ENCODE results near the gene KLK5. TPM values are rescaled to one million over a fixed set of nuclear protein-coding genes. Genes with fewer than 3 reads are reported as not detected.

KLK5 gene
- total and polyA plus RNA-seq, 4 donors: 0.44 to 2.5 (median 0.86) TPM

GRCh38 chr19:50928831-50929230 lies 24.0 kb downstream of the KLK5 start:
- H3K27me3 ChIP-seq (ENCODE audit: control insufficient read depth, insufficient read depth, low read length): peaks cover 10% of the 10 kb centered on the region

GRCh38 chr19:50926144-50926543 lies 26.7 kb downstream of the KLK5 start:
- Histone ChIP-seq H3K27me3 (ENCODE audit: control insufficient read depth, insufficient read depth, low read length) (peaks cover 7% of the 10 kb centered on the region), H3K27ac (ENCODE audit: low read depth, low read length) (no peak overlapping the region), H3K4me1 (ENCODE audit: control insufficient read depth, insufficient read depth, low read length) (peaks cover 11% of the 10 kb centered on the region), H3K4me3 (ENCODE audit: low read depth, low read length) (no peak overlapping the region), H3K36me3 (ENCODE audit: control insufficient read depth, insufficient read depth, low read length) (no peaks in the 10 kb centered on the region), H3K9me3 (ENCODE audit: control insufficient read depth, insufficient read depth, low read length) (no peaks in the 10 kb centered on the region)
- WGBS (ENCODE audit: insufficient coverage): 100% methylated on average over 2 of the region's 11 CpGs
- no peak for DNase-seq (ENCODE audit: low read depth in 4 of 6, low spot score in 6 of 6)

More at GRCh38 chr19:50928831-50929230, 24.0 kb downstream of the KLK5 start:
- 71% methylated on average over 5 of the region's 5 CpGs for WGBS (ENCODE audit: insufficient coverage)
- DNase-seq (ENCODE audit: low read depth in 4 of 6, low spot score in 6 of 6): peak in 1 of 6 donors; percentile 26
- Histone ChIP-seq H3K36me3 (ENCODE audit: control insufficient read depth, insufficient read depth, low read length) (no peaks in the 10 kb centered on the region), H3K4me3 (ENCODE audit: low read depth, low read length) (no peak overlapping the region), H3K9me3 (ENCODE audit: control insufficient read depth, insufficient read depth, low read length) (no peaks in the 10 kb centered on the region), H3K4me1 (ENCODE audit: control insufficient read depth, insufficient read depth, low read length) (no peaks in the 10 kb centered on the region), H3K27ac (ENCODE audit: low read depth, low read length) (no peak overlapping the region)

GRCh38 chr19:50925734-50926133 lies 27.1 kb downstream of the KLK5 start:
- no peaks in the 10 kb centered on the region for H3K36me3 ChIP-seq (ENCODE audit: control insufficient read depth, insufficient read depth, low read length)
- H3K4me3 ChIP-seq (ENCODE audit: low read depth, low read length): no peak overlapping the region
- peaks cover 7% of the 10 kb centered on the region for H3K27me3 ChIP-seq (ENCODE audit: control insufficient read depth, insufficient read depth, low read length)
- H3K27ac ChIP-seq (ENCODE audit: low read depth, low read length): no peak overlapping the region
- WGBS (ENCODE audit: insufficient coverage): 100% methylated on average over 1 of the region's 2 CpGs
- H3K9me3 ChIP-seq (ENCODE audit: control insufficient read depth, insufficient read depth, low read length): no peaks in the 10 kb centered on the region
- peaks cover 11% of the 10 kb centered on the region for H3K4me1 ChIP-seq (ENCODE audit: control insufficient read depth, insufficient read depth, low read length)
- DNase-seq (ENCODE audit: low read depth in 4 of 6, low spot score in 6 of 6): no peak

- H3K4me1 ChIP-seq (ENCODE audit: control insufficient read depth, insufficient read depth, low read length): peaks cover 11% of the 10 kb centered on the region
- no peaks in the 10 kb centered on the region for H3K27me3 ChIP-seq (ENCODE audit: control insufficient read depth, insufficient read depth, low read length)
- H3K4me3 ChIP-seq (ENCODE audit: low read depth, low read length): no peak overlapping the region
- no CpG with 5 or more reads among the region's 6 CpGs for WGBS (ENCODE audit: insufficient coverage)
- no peaks in the 10 kb centered on the region for H3K36me3 ChIP-seq (ENCODE audit: control insufficient read depth, insufficient read depth, low read length)
- H3K27ac ChIP-seq (ENCODE audit: low read depth, low read length): no peak overlapping the region
- no peaks in the 10 kb centered on the region for H3K9me3 ChIP-seq (ENCODE audit: control insufficient read depth, insufficient read depth, low read length)
- DNase-seq (ENCODE audit: low read depth in 4 of 6, low spot score in 6 of 6): no peak
Measured at GRCh38 chr19:50924586-50924985, 28.3 kb downstream of the KLK5 start.

- H3K4me3 ChIP-seq (ENCODE audit: low read depth, low read length): no peak overlapping the region
- no peak overlapping the region for H3K27ac ChIP-seq (ENCODE audit: low read depth, low read length)
- no peaks in the 10 kb centered on the region for H3K36me3 ChIP-seq (ENCODE audit: control insufficient read depth, insufficient read depth, low read length)
- WGBS (ENCODE audit: insufficient coverage): 2% methylated on average over 12 of the region's 21 CpGs
- peaks cover 2% of the 10 kb centered on the region for H3K27me3 ChIP-seq (ENCODE audit: control insufficient read depth, insufficient read depth, low read length)
- peaks cover 11% of the 10 kb centered on the region for H3K4me1 ChIP-seq (ENCODE audit: control insufficient read depth, insufficient read depth, low read length)
- no peaks in the 10 kb centered on the region for H3K9me3 ChIP-seq (ENCODE audit: control insufficient read depth, insufficient read depth, low read length)
- peak in 5 of 6 donors; percentile 75 to 95 (median 79) for DNase-seq (ENCODE audit: low read depth in 4 of 6, low spot score in 6 of 6)
Measured at GRCh38 chr19:50922317-50922853, 30.5 kb downstream of the KLK5 start.

GRCh38 chr19:50921426-50922316 lies 31.2 kb downstream of the KLK5 start:
- no peaks in the 10 kb centered on the region for H3K9me3 ChIP-seq (ENCODE audit: control insufficient read depth, insufficient read depth, low read length)
- H3K4me3 ChIP-seq (ENCODE audit: low read depth, low read length): no peak overlapping the region
- 2% methylated on average over 8 of the region's 12 CpGs for WGBS (ENCODE audit: insufficient coverage)
- H3K27ac ChIP-seq (ENCODE audit: low read depth, low read length): no peak overlapping the region
- H3K36me3 ChIP-seq (ENCODE audit: control insufficient read depth, insufficient read depth, low read length): no peaks in the 10 kb centered on the region
- H3K4me1 ChIP-seq (ENCODE audit: control insufficient read depth, insufficient read depth, low read length): peaks cover 11% of the 10 kb centered on the region
- DNase-seq (ENCODE audit: low read depth in 4 of 6, low spot score in 6 of 6): peak in 1 of 6 donors; percentile 30
- peaks cover 2% of the 10 kb centered on the region for H3K27me3 ChIP-seq (ENCODE audit: control insufficient read depth, insufficient read depth, low read length)

- H3K4me1 ChIP-seq (ENCODE audit: control insufficient read depth, insufficient read depth, low read length): no peaks in the 10 kb centered on the region
- H3K9me3 ChIP-seq (ENCODE audit: control insufficient read depth, insufficient read depth, low read length): no peaks in the 10 kb centered on the region
- WGBS (ENCODE audit: insufficient coverage): 100% methylated on average over 1 of the region's 2 CpGs
- peaks cover 27% of the 10 kb centered on the region for H3K27me3 ChIP-seq (ENCODE audit: control insufficient read depth, insufficient read depth, low read length)
- no peak overlapping the region for H3K27ac ChIP-seq (ENCODE audit: low read depth, low read length)
- no peak overlapping the region for H3K4me3 ChIP-seq (ENCODE audit: low read depth, low read length)
- DNase-seq (ENCODE audit: low read depth in 4 of 6, low spot score in 6 of 6): no peak
- H3K36me3 ChIP-seq (ENCODE audit: control insufficient read depth, insufficient read depth, low read length): no peaks in the 10 kb centered on the region
Measured at GRCh38 chr19:50916069-50916468, 36.8 kb downstream of the KLK5 start.

GRCh38 chr19:50912727-50913716 lies 39.8 kb downstream of the KLK5 start:
- DNase-seq (ENCODE audit: low read depth in 4 of 6, low spot score in 6 of 6): no peak
- Histone ChIP-seq H3K27ac (ENCODE audit: low read depth, low read length) (no peak overlapping the region), H3K4me3 (ENCODE audit: low read depth, low read length) (no peak overlapping the region), H3K9me3 (ENCODE audit: control insufficient read depth, insufficient read depth, low read length) (no peaks in the 10 kb centered on the region), H3K4me1 (ENCODE audit: control insufficient read depth, insufficient read depth, low read length) (peaks cover 13% of the 10 kb centered on the region), H3K36me3 (ENCODE audit: control insufficient read depth, insufficient read depth, low read length) (no peaks in the 10 kb centered on the region), H3K27me3 (ENCODE audit: control insufficient read depth, insufficient read depth, low read length) (peaks cover 55% of the 10 kb centered on the region)
- 5% methylated on average over 28 of the region's 29 CpGs for WGBS (ENCODE audit: insufficient coverage)

- peaks cover 61% of the 10 kb centered on the region for H3K27me3 ChIP-seq (ENCODE audit: control insufficient read depth, insufficient read depth, low read length)
- 14% methylated on average over 15 of the region's 21 CpGs for WGBS (ENCODE audit: insufficient coverage)
Measured at GRCh38 chr19:50912102-50912599, 40.7 kb downstream of the KLK5 start.

More at GRCh38 chr19:50912102-50912599, 40.7 kb downstream of the KLK5 start:
- H3K4me1 ChIP-seq (ENCODE audit: control insufficient read depth, insufficient read depth, low read length): peaks cover 13% of the 10 kb centered on the region
- no peaks in the 10 kb centered on the region for H3K36me3 ChIP-seq (ENCODE audit: control insufficient read depth, insufficient read depth, low read length)
- H3K27ac ChIP-seq (ENCODE audit: low read depth, low read length): no peak overlapping the region
- DNase-seq (ENCODE audit: low read depth in 4 of 6, low spot score in 6 of 6): no peak
- no peak overlapping the region for H3K4me3 ChIP-seq (ENCODE audit: low read depth, low read length)
- no peaks in the 10 kb centered on the region for H3K9me3 ChIP-seq (ENCODE audit: control insufficient read depth, insufficient read depth, low read length)

All from spinal cord (tissue), 10 donors.